Pancreas (tissue), 10 donors: ENCODE results near the gene DSCAM. TPM values are rescaled to one million over a fixed set of nuclear protein-coding genes. Genes with fewer than 3 reads are reported as not detected.

Experiments
- ATAC-seq, 4 donors: fragments of 200-7000 bp; cut with Tn5 transposase; one replicate each; pipeline versions ENCODE4 v1.8.0 to v1.9.1; 2020; ENCODE audit warnings: mild to moderate bottlenecking in 4 of 4, moderate library complexity in 4 of 4
- DNase-seq, 6 donors: peaks; one replicate each; pipeline ENCODE4 v3.0.0-alpha.2; 2020
- FAIRE-seq: peaks from 2 replicates; lab custom pipeline; 2012; peaks lifted over from hg19 to GRCh38; lab: Jason Lieb, UNC
- H3K27ac ChIP-seq, 4 donors: fragments of 200-600 bp; sonication (generic); 1 replicate in 3 of 4; 2 replicates in 1 of 4; pipeline versions ENCODE4 v1.5.0 to v1.8.0; 2020
- H3K27me3 ChIP-seq, 4 donors: fragments of 200-600 bp; one replicate each; pipeline ENCODE4 v1.8.0; 2021
- H3K36me3 ChIP-seq, 3 donors: fragments of 200-600 bp; sonication (generic) in 1 of 3; one replicate each; pipeline versions ENCODE4 v1.5.0 to v1.8.0; 2020 to 2021
- H3K4me1 ChIP-seq, 3 donors: fragments of 200-600 bp; one replicate each; pipeline ENCODE4 v1.8.0; 2021
- H3K4me3 ChIP-seq, 4 donors: fragments of 200-600 bp; sonication (generic) in 2 of 4; one replicate each; pipeline versions ENCODE4 v1.5.0 to v1.8.0; 2020 to 2021
- H3K9me3 ChIP-seq, 4 donors: fragments of 200-600 bp; one replicate each; pipeline ENCODE4 v1.8.0; 2021
- CTCF ChIP-seq, 4 donors: fragments of 200-600 bp; sonication (generic) in 3 of 4; IDR thresholded peaks; one replicate each; pipeline versions ENCODE4 v1.5.0 to v1.8.0; 2021; ENCODE audit warnings: antibody characterized with exemption in 4 of 4
- WGBS, 2 donors: extraction: QIAGEN DNeasy Blood & Tissue Kit; methylation state at CpG; one replicate each; pipeline ENCODE4 v1.1.7; 2013; 5-methylcytosine and 5-hydroxymethylcytosine counted together
- intact Hi-C, 3 donors: fragments of 100-400 bp; cut with DNase I; formaldehyde crosslinking; loops; one replicate each; pipeline versions ENCODE4 v1.11.1 to v1.14.2; 2022
- polyA plus RNA-seq, 2 donors: library from polyadenylated mRNA; stranded (reverse); fragments of 200-250 nt; gene quantifications; one replicate each; pipeline ENCODE4 v1.2.3, GENCODE V29; 2013
- total RNA-seq, 6 donors: library from RNA; stranded (reverse); fragmentation: NEBNext Ultra II Directional in 4 of 6; extraction: Animal tissue kit (Norgen Biotek cat#: 25700) in 4 of 6; gene quantifications; one replicate each; pipeline versions ENCODE4 v1.2.1 to v1.2.4, GENCODE V29; 2021 to 2023
- donor health status: healthy with polysubstance abuse.
- donor health status: DM: no; HTN: no; CAD: no; lungs with moderate emphysema.
- donor health status: DM: no; HTN: no; CAD: no.
- donor health status: control.
- donor health status: control.
- donor health status: Bipolar disorder and iron deficiency.
- donor health status: DM: yes; HTN: yes; CAD: no.
- donor health status: DM: no; HTN: no; CAD: no.
- donor health status: DM: no; HTN: no; CAD: no.
- donor health status: DM: yes; HTN: yes; CAD: no.

DSCAM gene
- total and polyA plus RNA-seq, 8 donors: 0.05 to 0.77 (median 0.14) TPM

DNA sequence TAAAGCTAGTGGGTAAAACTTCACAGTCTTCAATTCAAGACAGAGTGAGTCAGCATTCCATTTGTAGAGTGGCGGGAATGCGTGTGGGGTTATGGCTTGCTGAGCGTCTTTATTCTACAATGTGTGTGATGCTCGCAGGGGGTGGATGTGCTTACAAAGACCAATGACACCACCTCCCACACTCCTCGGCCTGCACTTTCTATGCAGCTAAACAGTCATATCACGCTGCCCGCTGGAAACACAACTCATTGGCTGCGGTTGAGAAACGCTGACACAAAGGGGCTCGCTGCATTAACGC is 681.2 kb downstream of the DSCAM start:
- Histone ChIP-seq H3K4me3 (no peak overlapping the region), H3K36me3 (no peaks in the 10 kb centered on the region), H3K27me3 (no peaks in the 10 kb centered on the region), H3K4me1 (no peaks in the 10 kb centered on the region), H3K9me3 (no peaks in the 10 kb centered on the region), H3K27ac (no peak overlapping the region)
- DNase-seq: no peak
- no peak for ATAC-seq
- FAIRE-seq: no peak
- 73 to 76% methylated on average over 11 of the region's 11 CpGs for WGBS, 2 donors
- intact Hi-C loops: no loop called here
- no peak for TF ChIP-seq CTCF (IDR thresholded peaks at IDR 0.05)

- intact Hi-C loops: no loop called here
- Histone ChIP-seq H3K27ac (no peak overlapping the region), H3K9me3 (no peaks in the 10 kb centered on the region), H3K4me3 (no peak overlapping the region), H3K27me3 (no peaks in the 10 kb centered on the region), H3K36me3 (no peaks in the 10 kb centered on the region), H3K4me1 (no peaks in the 10 kb centered on the region)
- ATAC-seq (no peak), FAIRE-seq (no peak), DNase-seq (no peak)
- TF ChIP-seq CTCF (IDR thresholded peaks at IDR 0.05): no peak
- WGBS, 2 donors: 52 to 57% methylated on average over 10 of the region's 10 CpGs
Observed at GRCh38 chr21:40164905-40165772, 681.8 kb downstream of the DSCAM start.

DNA sequence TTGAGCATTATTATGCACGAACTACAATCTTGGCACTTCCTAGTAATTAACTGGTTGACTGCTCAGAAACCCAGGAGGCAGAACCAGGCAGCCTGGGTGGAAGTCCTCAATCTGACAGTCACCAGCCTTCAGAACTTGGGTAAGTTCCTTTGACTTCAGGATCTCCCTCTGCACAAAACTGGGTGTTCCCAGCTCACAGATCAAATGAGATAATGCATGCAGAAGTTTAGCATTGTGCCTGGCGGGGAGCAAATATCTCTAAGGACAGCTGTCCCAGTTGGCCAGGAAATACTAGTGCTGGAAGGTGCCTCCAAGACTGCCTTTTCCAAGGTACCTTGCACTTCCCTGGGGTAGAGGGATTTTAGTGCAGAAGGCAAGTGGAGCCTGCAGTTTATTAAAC is 684.9 kb downstream of the DSCAM start:
- Histone ChIP-seq H3K9me3 (no peaks in the 10 kb centered on the region), H3K4me3 (no peak overlapping the region), H3K4me1 (no peaks in the 10 kb centered on the region), H3K27ac (no peak overlapping the region), H3K27me3 (no peaks in the 10 kb centered on the region), H3K36me3 (no peaks in the 10 kb centered on the region)
- ATAC-seq (no peak), DNase-seq (no peak), FAIRE-seq (no peak)
- WGBS, 2 donors: 28 to 38% methylated on average over 2 of the region's 2 CpGs
- intact Hi-C loops: no loop called here
- TF ChIP-seq CTCF (IDR thresholded peaks at IDR 0.05): no peak

- no peak for DNase-seq
- WGBS, 2 donors: 55 to 64% methylated on average over 5 of the region's 5 CpGs
- FAIRE-seq: no peak
- ATAC-seq: no peak
- no peak overlapping the region for H3K27ac ChIP-seq
- H3K27me3 ChIP-seq: no peaks in the 10 kb centered on the region
- no peak overlapping the region for H3K4me3 ChIP-seq
- no peaks in the 10 kb centered on the region for H3K9me3 ChIP-seq
- H3K36me3 ChIP-seq: no peaks in the 10 kb centered on the region
- intact Hi-C loops: no loop called here
- TF ChIP-seq CTCF (IDR thresholded peaks at IDR 0.05): no peak
- H3K4me1 ChIP-seq: no peaks in the 10 kb centered on the region
Observed at GRCh38 chr21:40160911-40161310, 686.0 kb downstream of the DSCAM start.

- WGBS, 2 donors: 38 to 57% methylated on average over 3 of the region's 3 CpGs
- H3K4me3 ChIP-seq: no peak overlapping the region
- no peak for TF ChIP-seq CTCF (IDR thresholded peaks at IDR 0.05)
- DNase-seq (no peak), FAIRE-seq (no peak), ATAC-seq (no peak)
- no peaks in the 10 kb centered on the region for H3K27me3 ChIP-seq
- no peak overlapping the region for H3K27ac ChIP-seq
- intact Hi-C loops: no loop called here
- H3K36me3 ChIP-seq: no peaks in the 10 kb centered on the region
- H3K9me3 ChIP-seq: no peaks in the 10 kb centered on the region
- no peaks in the 10 kb centered on the region for H3K4me1 ChIP-seq
Observed at GRCh38 chr21:40158366-40158765, 688.6 kb downstream of the DSCAM start.
